Neural cell (in vitro differentiated cells): ENCODE measurements around the gene PLP2. TPM values are rescaled to one million over a fixed set of nuclear protein-coding genes. Genes with fewer than 3 reads are reported as not detected.

Experiments
- H2AFZ ChIP-seq: fragments of 200-600, 300-800 bp; sonication (generic), shearing (Covaris generic); 2 replicates; pipeline ENCODE4 v1.6.0; 2014; ENCODE audit warnings: low read depth, mild to moderate bottlenecking, antibody characterized with exemption, low read length, moderate library complexity
- H3F3A ChIP-seq: fragments of 200-600 bp; shearing (Covaris generic); 2 replicates; pipeline ENCODE4 v1.6.1; 2016; ENCODE audit warnings: mild to moderate bottlenecking, moderate library complexity, mixed read lengths, antibody characterized with exemption, low read length; ENCODE audit not compliant: insufficient read depth, poor library complexity, severe bottlenecking
- H3K27ac ChIP-seq: fragments of 200-600, 300-800 bp; sonication (generic), shearing (Covaris generic); 2 replicates; pipeline ENCODE4 v1.5.1; 2014; ENCODE audit warnings: mild to moderate bottlenecking, low read length, moderate library complexity
- H3K27me3 ChIP-seq: fragments of 300-800, 200-600 bp; sonication (generic), shearing (Covaris generic); 2 replicates; pipeline ENCODE4 v1.6.0; 2014; ENCODE audit warnings: mild to moderate bottlenecking, low read depth, low read length, moderate library complexity; ENCODE audit not compliant: insufficient read depth
- H3K36me3 ChIP-seq: fragments of 300-800, 200-600 bp; sonication (generic), shearing (Covaris generic); 2 replicates; pipeline ENCODE4 v1.5.1; 2014; ENCODE audit warnings: mild to moderate bottlenecking, antibody characterized with exemption, low read length, moderate library complexity; ENCODE audit not compliant: insufficient read depth
- H3K4me2 ChIP-seq: fragments of 300-800, 200-600 bp; sonication (generic), shearing (Covaris generic); 2 replicates; pipeline ENCODE4 v1.6.0; 2014; ENCODE audit warnings: mild to moderate bottlenecking, low read length
- H3K4me3 ChIP-seq: fragments of 300-800, 200-600 bp; sonication (generic), shearing (Covaris generic); 2 replicates; pipeline ENCODE4 v1.5.1; 2014; ENCODE audit warnings: mild to moderate bottlenecking, low read length, moderate library complexity
- H3K79me2 ChIP-seq: fragments of 200-600 bp; shearing (Covaris generic); replicated peaks from 2 replicates; pipeline ENCODE4 v1.6.0; 2014; ENCODE audit warnings: mild to moderate bottlenecking, low read length, moderate library complexity; ENCODE audit not compliant: insufficient read depth
- H3K9ac ChIP-seq: fragments of 300-800, 200-600 bp; sonication (generic), shearing (Covaris generic); 2 replicates; pipeline ENCODE4 v1.6.1; 2016; ENCODE audit warnings: mild to moderate bottlenecking, low read length, mixed read lengths
- H3K9me2 ChIP-seq: fragments of 200-600 bp; shearing (Covaris generic); 2 replicates; pipeline ENCODE4 v1.6.1; 2016; ENCODE audit warnings: mild to moderate bottlenecking, low read length, mixed read lengths; ENCODE audit not compliant: insufficient read depth
- H3K9me3 ChIP-seq: fragments of 200-600, 300-800 bp; sonication (generic), shearing (Covaris generic); 2 replicates; pipeline ENCODE4 v1.6.1; 2016; ENCODE audit warnings: mild to moderate bottlenecking, mixed run types, low read length, moderate library complexity, mixed read lengths
- H4K20me1 ChIP-seq: fragments of 200-600 bp; shearing (Covaris generic); 2 replicates; pipeline ENCODE4 v1.6.1; 2016; ENCODE audit warnings: mild to moderate bottlenecking, mixed run types; ENCODE audit not compliant: insufficient read depth
- EP300 ChIP-seq: fragments of 450-650 bp; conservative IDR thresholded peaks from 2 replicates; pipeline ENCODE4 v1.6.1; 2014; ENCODE audit warnings: antibody characterized with exemption, mild to moderate bottlenecking, moderate library complexity; ENCODE audit not compliant: poor library complexity, severe bottlenecking
- EZH2 ChIP-seq: fragments of 200-600, 300-800 bp; shearing (Covaris generic), sonication (generic); IDR thresholded peaks from 2 replicates; pipeline ENCODE4 v1.6.1; 2014; ENCODE audit warnings: antibody characterized with exemption, low read length, borderline replicate concordance, mild to moderate bottlenecking; ENCODE audit not compliant: insufficient read depth, poor library complexity, severe bottlenecking
- MXI1 ChIP-seq: fragments of 450-650 bp; conservative IDR thresholded peaks from 2 replicates; pipeline ENCODE4 v1.6.1; 2014; ENCODE audit warnings: antibody characterized with exemption, mild to moderate bottlenecking; ENCODE audit not compliant: poor library complexity, severe bottlenecking
- POLR2AphosphoS5 ChIP-seq: IDR thresholded peaks from 2 replicates; pipeline ENCODE4 v1.6.1; 2012
- RAD21 ChIP-seq: fragments of 450-650 bp; conservative IDR thresholded peaks from 2 replicates; pipeline ENCODE4 v1.6.1; 2014; ENCODE audit warnings: antibody characterized with exemption, mild to moderate bottlenecking, moderate library complexity
- SMC3 ChIP-seq: fragments of 450-650 bp; conservative IDR thresholded peaks from 2 replicates; pipeline ENCODE4 v1.6.1; 2014; ENCODE audit warnings: antibody characterized with exemption, mild to moderate bottlenecking, moderate library complexity; ENCODE audit not compliant: poor library complexity
- TAF1 ChIP-seq: IDR thresholded peaks from 2 replicates; pipeline ENCODE4 v1.6.1; 2012; ENCODE audit warnings: low read depth
- polyA plus RNA-seq: library from polyadenylated mRNA; depleted of rRNA; stranded (reverse); fragments of >200 nt; gene quantifications from 2 replicates; pipeline ENCODE4 v1.2.3, GENCODE V29; 2014
- TF ChIP-seq, protein P1 (sequence below): IDR thresholded peaks from 2 replicates; pipeline ENCODE4 v1.6.1; 2012; ENCODE audit warnings: borderline replicate concordance
- TF ChIP-seq, protein P2 (sequence below): fragments of 450-650 bp; IDR thresholded peaks from 2 replicates; pipeline ENCODE4 v1.5.1; 2014; ENCODE audit warnings: antibody characterized with exemption, mild to moderate bottlenecking, moderate library complexity; ENCODE audit not compliant: poor library complexity, severe bottlenecking

The PLP2 gene
- polyA plus RNA-seq, 1 donor from 2014 or later, result not detected

DNA sequence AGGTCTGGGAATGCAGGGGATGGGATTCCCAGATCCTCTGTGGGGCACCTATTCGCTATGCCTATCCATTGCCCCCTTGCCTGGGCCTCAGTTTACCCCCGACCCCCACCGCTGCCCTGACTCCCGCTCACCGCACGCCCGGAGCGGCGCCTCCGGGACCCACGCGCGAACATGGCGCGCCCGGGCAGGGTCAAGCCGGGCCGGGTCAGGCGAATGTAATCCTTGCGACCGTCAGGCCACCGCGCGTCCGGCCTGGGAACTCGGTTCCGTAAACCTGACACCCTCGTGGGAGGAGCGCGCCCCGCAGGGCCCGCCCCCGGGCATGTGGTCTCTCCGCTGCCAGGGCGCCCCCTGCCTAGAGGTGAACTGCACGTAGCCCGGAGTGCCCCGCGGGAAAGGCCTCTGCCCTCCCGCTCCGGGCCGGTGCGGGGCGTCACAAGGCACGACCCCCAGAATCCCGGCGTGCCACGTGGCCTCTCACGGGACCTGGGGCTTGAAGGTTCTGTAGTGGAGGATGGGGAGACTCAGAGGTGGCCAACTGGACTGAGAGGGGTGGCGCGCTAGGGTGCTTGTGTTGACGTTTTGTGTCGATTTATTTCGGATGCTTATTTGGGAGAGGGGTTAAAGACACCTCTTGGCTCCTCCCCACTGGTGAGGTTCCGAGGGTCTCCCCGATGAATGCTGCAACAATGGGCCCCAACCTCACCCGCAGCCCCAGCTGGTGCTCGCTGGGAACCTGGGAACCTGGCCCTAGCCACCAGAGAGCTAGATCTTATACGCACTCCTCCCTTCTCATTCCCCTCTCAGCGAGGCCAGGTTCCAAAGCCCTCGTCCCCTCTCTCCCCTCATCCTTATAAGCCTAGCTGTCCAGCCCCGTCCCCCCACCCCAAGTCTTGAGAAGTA, 14.7 kb downstream of the PLP2 start, which contains the start of gene PRICKLE3:
PRICKLE3 (minus strand) TSS at position 249 of the 903 bp plus-strand sequence; CDS start at position 173, 76 bp downstream.
- no peaks in the 10 kb centered on the region for H4K20me1 ChIP-seq
- H3K9ac ChIP-seq, result no peak within 1 kb of the TSS
- H3K36me3 ChIP-seq, result no peaks in the 10 kb centered on the region
- no peak within 1 kb of the TSS for H3K4me2 ChIP-seq
- H2AFZ ChIP-seq, result no peak within 1 kb of the TSS
- TF ChIP-seq SMC3 (no peak), TAF1 (no peak), MXI1 (no peak), EP300 (no peak), POLR2AphosphoS5 (no peak), RAD21 (no peak), EZH2 (no peak)
- TF ChIP-seq, protein P1, sequence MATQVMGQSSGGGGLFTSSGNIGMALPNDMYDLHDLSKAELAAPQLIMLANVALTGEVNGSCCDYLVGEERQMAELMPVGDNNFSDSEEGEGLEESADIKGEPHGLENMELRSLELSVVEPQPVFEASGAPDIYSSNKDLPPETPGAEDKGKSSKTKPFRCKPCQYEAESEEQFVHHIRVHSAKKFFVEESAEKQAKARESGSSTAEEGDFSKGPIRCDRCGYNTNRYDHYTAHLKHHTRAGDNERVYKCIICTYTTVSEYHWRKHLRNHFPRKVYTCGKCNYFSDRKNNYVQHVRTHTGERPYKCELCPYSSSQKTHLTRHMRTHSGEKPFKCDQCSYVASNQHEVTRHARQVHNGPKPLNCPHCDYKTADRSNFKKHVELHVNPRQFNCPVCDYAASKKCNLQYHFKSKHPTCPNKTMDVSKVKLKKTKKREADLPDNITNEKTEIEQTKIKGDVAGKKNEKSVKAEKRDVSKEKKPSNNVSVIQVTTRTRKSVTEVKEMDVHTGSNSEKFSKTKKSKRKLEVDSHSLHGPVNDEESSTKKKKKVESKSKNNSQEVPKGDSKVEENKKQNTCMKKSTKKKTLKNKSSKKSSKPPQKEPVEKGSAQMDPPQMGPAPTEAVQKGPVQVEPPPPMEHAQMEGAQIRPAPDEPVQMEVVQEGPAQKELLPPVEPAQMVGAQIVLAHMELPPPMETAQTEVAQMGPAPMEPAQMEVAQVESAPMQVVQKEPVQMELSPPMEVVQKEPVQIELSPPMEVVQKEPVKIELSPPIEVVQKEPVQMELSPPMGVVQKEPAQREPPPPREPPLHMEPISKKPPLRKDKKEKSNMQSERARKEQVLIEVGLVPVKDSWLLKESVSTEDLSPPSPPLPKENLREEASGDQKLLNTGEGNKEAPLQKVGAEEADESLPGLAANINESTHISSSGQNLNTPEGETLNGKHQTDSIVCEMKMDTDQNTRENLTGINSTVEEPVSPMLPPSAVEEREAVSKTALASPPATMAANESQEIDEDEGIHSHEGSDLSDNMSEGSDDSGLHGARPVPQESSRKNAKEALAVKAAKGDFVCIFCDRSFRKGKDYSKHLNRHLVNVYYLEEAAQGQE, result no peak
- TF ChIP-seq, protein P2, sequence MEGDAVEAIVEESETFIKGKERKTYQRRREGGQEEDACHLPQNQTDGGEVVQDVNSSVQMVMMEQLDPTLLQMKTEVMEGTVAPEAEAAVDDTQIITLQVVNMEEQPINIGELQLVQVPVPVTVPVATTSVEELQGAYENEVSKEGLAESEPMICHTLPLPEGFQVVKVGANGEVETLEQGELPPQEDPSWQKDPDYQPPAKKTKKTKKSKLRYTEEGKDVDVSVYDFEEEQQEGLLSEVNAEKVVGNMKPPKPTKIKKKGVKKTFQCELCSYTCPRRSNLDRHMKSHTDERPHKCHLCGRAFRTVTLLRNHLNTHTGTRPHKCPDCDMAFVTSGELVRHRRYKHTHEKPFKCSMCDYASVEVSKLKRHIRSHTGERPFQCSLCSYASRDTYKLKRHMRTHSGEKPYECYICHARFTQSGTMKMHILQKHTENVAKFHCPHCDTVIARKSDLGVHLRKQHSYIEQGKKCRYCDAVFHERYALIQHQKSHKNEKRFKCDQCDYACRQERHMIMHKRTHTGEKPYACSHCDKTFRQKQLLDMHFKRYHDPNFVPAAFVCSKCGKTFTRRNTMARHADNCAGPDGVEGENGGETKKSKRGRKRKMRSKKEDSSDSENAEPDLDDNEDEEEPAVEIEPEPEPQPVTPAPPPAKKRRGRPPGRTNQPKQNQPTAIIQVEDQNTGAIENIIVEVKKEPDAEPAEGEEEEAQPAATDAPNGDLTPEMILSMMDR, result no peak
- H3K79me2 ChIP-seq, result no peaks in the 10 kb centered on the region
- no peaks in the 10 kb centered on the region for H3K27me3 ChIP-seq
- H3F3A ChIP-seq, result no peaks in the 10 kb centered on the region
- no peak within 1 kb of the TSS for H3K4me3 ChIP-seq
- H3K27ac ChIP-seq, result no peak within 1 kb of the TSS
- no peaks in the 10 kb centered on the region for H3K9me3 ChIP-seq
- no peaks in the 10 kb centered on the region for H3K9me2 ChIP-seq

DNA sequence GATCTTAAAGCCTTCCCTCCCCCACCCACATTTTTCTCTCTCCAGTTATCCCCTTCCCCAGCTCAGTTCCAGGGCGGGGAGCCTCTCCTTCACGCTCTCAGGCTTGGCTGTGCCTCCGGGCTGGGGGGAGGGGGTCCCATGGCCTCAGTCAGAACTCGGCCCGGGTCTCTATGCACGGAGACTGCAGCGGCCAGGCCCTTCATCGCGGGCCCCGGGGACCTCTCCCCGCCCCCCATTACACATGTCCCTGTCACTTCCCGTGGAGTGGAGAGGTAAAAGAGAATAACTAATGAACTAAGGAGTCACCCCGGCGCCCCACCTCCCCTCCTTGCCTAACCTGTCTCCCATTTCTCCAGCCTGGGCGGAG, 15.3 kb downstream of the PLP2 start:
- H3K79me2 ChIP-seq, result no peaks in the 10 kb centered on the region
- H3K9ac ChIP-seq, result no peak overlapping the region
- no peak overlapping the region for H3K27ac ChIP-seq
- H2AFZ ChIP-seq, result no peak overlapping the region
- H4K20me1 ChIP-seq, result no peaks in the 10 kb centered on the region
- H3K4me2 ChIP-seq, result no peak overlapping the region
- H3K4me3 ChIP-seq, result no peak overlapping the region
- no peaks in the 10 kb centered on the region for H3K36me3 ChIP-seq
- no peaks in the 10 kb centered on the region for H3K9me3 ChIP-seq
- no peaks in the 10 kb centered on the region for H3K27me3 ChIP-seq
- no peaks in the 10 kb centered on the region for H3K9me2 ChIP-seq
- H3F3A ChIP-seq, result no peaks in the 10 kb centered on the region
- TF ChIP-seq, protein P2, result no peak
- TF ChIP-seq MXI1 (no peak), POLR2AphosphoS5 (no peak), EP300 (no peak), RAD21 (no peak), SMC3 (no peak), EZH2 (no peak), TAF1 (no peak)
- TF ChIP-seq, protein P1, result no peak
